SH-SY5Y (cell line): ENCODE results near the gene GID4.

ENCODE experiments used
- GATA2 ChIP-seq: IDR thresholded peaks from 2 replicates; pipeline ENCODE4 v1.6.1; 2011; ENCODE audit warnings: mild to moderate bottlenecking, low read depth, low read length
- GATA3 ChIP-seq: IDR thresholded peaks from 2 replicates; pipeline ENCODE4 v1.6.1; 2011; ENCODE audit warnings: low read depth, mild to moderate bottlenecking, low read length, moderate library complexity

GID4 gene

GRCh38 chr17:18028114-18028951 is 10.9 kb upstream of the GID4 start:
- TF ChIP-seq GATA2: no peak

GRCh38 chr17:18028952-18029540 is 10.2 kb upstream of the GID4 start:
- no peak for TF ChIP-seq GATA2
- TF ChIP-seq GATA3: no peak

- no peak for TF ChIP-seq GATA2
- TF ChIP-seq GATA3: no peak
These were observed 7.3 kb upstream of the GID4 start for GRCh38 chr17:18031955-18032354.

- no peak for TF ChIP-seq GATA2
- TF ChIP-seq GATA3: no peak
These were observed 5.6 kb upstream of the GID4 start for GRCh38 chr17:18033442-18034099.

DNA sequence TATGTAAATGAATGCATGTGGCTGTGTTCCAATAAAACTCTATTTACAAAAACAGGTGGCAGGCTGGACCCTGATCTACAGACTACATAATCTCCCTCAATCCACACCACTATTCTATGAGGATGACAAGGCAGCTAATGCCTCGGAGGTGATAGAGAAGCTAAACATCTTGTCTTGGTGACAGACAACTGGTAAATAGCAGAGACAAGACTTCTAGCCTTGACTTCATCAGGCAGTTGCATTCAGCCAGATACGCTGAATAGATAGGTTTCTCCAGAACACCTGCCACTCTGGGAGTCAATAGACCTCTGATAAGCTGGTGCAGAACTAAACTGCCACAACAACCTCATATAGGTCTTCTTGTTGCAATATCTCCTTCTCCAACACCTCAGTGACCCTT is 3.5 kb upstream of the GID4 start:
- TF ChIP-seq GATA3 (no peak), GATA2 (no peak)

DNA sequence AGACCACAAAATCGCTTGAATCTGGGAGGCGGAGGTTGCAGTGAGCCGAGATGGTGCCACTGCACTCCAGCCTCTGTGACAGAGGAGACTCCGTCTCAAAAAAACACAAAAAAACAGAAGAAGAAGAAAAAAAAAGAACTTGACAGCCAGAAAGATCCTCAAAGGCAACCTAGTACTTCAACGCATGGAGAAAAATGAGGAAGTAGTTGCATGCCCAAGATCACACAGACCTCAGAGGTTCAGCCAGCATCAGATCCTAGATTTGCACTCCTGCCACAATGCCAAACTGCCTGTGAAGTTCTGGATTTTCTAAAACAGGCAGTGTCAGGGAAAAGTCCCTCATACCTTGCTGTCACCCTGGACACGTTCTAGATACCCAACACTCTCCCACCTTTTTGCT is 1.7 kb upstream of the GID4 start:
- TF ChIP-seq GATA3 (no peak), GATA2 (no peak)

GRCh38 chr17:18038149-18038850 is 908 bp upstream of the GID4 start:
- TF ChIP-seq GATA3 (no peak), GATA2 (no peak)

DNA sequence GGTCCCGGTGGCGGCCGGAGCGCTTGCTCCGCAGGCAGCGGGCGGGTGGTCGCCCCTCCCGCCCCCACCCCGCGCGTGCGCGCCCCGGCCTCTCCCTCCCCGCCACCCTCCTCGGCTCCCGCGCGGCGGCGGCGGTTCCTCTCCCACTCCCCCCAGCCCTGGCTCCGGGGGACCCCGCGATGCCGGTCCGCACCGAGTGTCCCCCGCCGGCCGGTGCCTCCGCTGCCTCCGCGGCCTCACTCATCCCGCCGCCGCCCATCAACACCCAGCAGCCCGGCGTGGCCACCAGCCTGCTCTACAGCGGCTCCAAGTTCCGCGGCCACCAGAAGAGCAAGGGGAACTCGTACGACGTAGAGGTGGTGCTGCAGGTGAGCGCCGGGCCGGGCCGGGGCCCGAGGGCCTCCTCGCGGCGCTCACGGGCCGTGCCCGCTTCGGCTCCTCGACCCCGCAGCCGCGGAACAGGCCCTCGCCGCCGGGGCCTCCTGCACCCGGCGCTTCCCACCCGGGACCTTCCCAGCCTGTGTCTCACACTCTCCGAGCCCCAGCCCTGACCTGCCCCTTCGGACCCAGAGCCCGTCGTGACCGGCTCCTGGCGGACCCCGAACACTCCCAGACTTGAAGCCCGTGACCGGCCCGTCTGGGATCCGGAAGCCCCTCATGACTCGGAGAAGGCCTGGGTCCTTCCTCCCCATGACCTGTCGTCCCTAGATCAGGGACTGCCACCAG is 490 bp downstream of the GID4 start:
- TF ChIP-seq GATA2 (no peak), GATA3 (no peak)

DNA sequence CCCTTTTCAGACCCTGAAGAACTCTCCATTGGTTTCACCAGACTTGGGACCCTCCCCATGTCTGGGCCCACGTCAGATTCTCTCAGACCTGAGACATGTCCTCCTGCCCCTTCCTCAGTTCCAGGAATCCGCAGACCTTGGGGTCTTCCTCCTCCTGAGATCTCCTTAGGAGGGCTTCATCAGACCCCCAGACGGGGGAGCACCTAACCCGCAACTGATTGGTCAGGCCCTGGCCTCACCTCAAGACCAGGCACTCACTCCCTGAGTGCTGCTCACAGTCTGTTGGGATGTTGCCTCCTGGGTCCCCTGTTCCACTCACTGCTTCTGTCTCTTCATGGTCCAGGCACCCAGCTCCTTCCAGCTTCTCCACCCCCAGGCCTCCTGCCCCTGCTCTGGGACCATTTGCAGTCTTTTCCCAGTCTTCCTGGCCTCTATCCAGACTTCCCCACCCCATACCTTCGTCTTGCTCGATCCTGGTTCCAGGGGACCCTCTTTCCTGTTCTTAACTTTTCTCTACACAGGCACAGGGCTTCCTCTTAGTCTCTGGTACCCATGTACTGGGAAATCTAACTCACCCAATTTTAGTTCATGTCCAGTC is 1.2 kb downstream of the GID4 start:
- TF ChIP-seq GATA2 (no peak), GATA3 (no peak)

DNA sequence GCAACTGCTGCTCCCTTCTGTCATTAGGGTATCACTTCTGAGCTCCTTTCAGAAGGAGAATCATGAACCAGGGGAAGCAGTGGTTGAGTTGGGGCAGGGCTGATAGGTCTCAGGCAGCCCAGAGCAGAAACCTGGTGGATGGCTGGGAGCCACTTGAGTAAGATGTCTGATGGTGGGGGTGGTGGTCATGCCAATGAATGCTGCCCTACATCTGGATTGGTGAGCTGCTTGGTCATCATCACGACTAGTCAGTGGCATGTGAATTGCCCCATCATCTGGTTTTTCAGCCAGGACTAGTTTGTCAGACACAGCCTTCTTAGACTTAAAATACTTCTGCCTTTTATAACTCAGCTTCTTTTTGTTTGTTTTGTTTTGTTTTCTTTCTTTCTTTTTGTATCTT is 2.6 kb downstream of the GID4 start:
- TF ChIP-seq GATA3 (no peak), GATA2 (no peak)

DNA sequence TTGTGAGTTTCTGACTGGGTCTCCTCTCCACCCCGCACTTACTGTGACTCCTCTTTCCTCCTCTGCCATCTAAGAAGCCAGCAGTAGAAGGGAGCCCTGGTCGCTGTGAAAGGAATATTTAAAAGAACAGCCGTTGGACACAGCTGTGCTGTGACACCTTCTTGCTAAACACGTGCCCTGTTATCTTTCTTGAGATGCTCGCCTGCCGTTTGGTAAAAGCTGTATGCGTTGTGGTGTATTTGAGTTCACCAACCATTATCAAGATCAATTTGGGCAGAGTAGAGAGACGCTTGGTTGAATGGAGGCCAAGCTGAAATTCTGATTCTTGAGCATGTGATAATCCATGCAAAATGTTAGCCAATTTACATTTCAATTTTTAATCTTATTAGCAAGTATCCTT is 3.8 kb downstream of the GID4 start:
- TF ChIP-seq GATA2: no peak
- TF ChIP-seq GATA3: no peak

DNA sequence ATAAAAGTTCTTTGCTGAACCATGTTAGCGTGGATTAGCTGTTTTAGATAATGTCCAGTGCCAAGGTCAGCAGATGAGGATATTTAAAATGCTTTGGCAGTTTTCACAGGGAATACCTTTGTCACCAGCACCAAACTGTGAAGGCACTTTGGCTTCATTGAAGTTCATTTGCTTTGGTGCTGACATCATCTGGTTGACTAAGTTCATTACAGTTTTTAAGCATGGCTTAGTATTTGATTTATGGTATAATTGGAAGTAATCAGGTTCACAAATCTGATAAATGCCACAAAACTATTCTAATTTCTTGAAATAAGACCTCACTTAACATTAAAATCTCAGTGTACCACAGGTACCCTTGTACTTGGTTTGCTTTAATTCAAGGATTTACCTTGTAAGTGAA is 4.3 kb downstream of the GID4 start:
- TF ChIP-seq GATA2: no peak

DNA sequence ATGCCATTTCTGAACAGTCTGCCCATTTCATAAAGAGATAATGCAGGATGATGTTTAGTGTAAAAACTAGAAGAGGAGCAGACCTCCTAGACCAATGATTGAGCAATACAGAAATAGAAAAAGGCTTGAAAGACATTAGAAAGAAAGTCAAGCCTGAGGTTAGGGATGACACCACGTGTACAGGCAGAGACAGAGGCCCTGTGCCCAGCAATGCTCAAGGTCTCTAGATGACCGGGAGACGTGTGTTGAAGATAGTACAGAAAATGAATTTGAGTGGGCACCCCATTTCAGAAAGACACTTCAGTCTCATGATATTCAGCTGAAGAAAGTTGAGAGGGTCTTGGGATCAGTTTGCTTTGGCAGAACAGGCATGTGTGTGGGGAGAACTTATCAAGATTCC is 5.4 kb downstream of the GID4 start:
- TF ChIP-seq GATA3: no peak
- TF ChIP-seq GATA2: no peak
